Epithelial cell of esophagus (primary cell): ENCODE measurements around the gene ZNF462.

Experiments
- DNase-seq: peaks from one replicate; pipeline ENCODE4 v3.0.0; 2010; ENCODE audit warnings: low read depth
- H3K4me3 ChIP-seq: 2 replicates; pipeline ENCODE4 v1.5.1; 2011; ENCODE audit warnings: mild to moderate bottlenecking, low read length, control low read depth
- TF ChIP-seq, protein P1 (sequence below): IDR thresholded peaks from 2 replicates; pipeline ENCODE4 v1.5.1; 2011; ENCODE audit warnings: low read depth, mild to moderate bottlenecking, low read length, control low read depth, inconsistent platforms; ENCODE audit not compliant: insufficient read depth; ENCODE audit errors: missing control alignments

The ZNF462 gene

DNA sequence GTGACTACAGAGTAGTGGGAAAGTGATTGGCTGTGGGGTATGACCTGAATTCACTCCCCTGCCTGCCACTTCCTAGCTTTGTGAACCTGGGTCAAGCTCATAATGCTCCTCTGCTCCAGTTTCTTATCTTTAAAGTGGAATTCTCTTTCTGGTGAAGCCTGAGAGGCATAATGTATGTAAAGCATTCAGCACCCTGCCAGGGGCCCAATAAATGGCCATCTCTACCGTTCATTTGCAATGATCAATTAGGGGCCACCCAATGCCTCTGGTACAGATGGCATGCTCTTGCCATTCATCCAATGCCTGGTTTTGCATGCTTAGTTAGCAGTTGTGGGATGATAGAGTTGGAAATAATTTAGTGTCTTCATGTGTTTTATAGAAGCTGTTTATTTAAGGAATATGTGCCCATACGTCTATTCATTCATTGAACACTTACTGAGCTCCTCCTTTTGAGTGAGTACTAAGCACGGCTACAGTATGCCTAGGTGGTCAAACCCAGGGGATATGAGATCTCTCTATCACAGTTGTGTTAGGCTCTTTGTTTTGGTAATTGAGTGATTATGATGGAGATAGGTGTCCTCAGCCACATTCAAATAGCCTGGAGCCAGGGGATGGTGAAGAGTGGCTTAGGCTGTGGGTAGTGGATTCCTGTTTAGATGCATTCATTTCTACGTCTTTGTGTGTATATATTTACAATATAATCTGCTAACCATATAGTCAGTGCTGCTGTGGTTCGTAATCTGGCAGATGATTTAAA, 15.3 kb downstream of the ZNF462 start:
- no peak overlapping the region for H3K4me3 ChIP-seq
- TF ChIP-seq, protein P1, sequence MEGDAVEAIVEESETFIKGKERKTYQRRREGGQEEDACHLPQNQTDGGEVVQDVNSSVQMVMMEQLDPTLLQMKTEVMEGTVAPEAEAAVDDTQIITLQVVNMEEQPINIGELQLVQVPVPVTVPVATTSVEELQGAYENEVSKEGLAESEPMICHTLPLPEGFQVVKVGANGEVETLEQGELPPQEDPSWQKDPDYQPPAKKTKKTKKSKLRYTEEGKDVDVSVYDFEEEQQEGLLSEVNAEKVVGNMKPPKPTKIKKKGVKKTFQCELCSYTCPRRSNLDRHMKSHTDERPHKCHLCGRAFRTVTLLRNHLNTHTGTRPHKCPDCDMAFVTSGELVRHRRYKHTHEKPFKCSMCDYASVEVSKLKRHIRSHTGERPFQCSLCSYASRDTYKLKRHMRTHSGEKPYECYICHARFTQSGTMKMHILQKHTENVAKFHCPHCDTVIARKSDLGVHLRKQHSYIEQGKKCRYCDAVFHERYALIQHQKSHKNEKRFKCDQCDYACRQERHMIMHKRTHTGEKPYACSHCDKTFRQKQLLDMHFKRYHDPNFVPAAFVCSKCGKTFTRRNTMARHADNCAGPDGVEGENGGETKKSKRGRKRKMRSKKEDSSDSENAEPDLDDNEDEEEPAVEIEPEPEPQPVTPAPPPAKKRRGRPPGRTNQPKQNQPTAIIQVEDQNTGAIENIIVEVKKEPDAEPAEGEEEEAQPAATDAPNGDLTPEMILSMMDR, result no peak
- DNase-seq, result no peak

DNA sequence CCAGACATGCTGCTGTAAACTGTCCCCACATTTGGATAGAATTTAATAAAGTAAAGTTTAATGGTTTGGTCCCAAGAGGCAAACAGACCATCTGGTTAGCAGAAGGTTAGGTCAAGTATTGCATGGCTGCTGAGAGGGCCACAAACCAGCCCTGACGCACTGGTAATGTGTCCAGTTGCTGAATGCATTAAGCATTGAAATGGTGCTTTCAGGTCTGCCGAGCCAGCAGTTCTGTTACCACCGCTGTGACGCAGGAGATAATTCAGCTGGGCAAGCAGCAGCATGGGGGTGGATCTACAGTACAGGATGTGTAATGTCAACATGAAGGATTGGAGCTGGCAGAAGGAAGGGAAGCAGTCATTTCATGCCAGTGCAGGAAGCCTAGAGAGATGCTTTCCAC, 16.0 kb downstream of the ZNF462 start:
- H3K4me3 ChIP-seq, result no peak overlapping the region
- TF ChIP-seq, protein P1, result no peak
- peak; percentile 93 for DNase-seq

DNA sequence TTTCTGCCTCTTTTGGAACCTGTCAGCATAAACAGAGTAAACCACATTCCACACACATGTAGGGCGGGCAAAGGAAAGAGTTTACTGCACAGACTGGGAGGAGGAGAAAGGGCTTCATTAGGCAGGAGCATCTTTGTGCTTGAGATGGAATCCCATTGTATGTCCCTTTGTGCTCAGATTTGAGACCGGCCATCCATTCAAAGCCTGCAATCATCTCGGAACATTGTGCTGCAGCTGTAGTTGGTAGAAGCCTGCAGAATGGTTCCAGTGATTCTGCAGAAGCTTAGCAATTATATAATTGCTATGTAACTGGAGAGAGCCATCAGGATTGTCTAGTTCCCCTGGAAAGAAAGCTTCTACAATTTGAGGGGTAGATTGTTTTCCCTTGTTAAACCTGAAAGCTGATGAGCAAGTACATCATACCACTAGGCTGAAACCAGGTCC, 16.5 kb downstream of the ZNF462 start:
- DNase-seq, result no peak
- TF ChIP-seq, protein P1, result no peak
- no peak overlapping the region for H3K4me3 ChIP-seq

DNA sequence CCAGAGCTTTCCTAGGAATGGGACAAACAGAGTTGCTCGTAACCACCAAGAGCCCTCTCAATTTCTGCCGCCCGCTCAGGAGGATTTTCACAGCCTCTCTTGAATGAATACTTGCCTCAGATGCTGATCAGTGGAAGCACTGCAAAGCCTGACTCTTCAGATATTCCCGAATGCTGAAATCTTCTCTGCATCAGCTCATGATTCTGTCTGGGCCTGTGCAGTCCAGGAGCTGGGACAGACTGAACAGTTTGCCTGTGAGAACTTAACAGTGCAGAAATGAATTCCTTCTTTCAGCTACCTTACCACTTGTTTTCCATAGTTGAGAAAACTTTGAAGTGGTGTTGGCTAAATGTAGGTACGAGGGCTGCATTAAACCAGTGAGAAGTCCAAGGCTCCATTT, 17.1 kb downstream of the ZNF462 start:
- DNase-seq, result peak; percentile 14
- TF ChIP-seq, protein P1, result no peak
- no peak overlapping the region for H3K4me3 ChIP-seq

DNA sequence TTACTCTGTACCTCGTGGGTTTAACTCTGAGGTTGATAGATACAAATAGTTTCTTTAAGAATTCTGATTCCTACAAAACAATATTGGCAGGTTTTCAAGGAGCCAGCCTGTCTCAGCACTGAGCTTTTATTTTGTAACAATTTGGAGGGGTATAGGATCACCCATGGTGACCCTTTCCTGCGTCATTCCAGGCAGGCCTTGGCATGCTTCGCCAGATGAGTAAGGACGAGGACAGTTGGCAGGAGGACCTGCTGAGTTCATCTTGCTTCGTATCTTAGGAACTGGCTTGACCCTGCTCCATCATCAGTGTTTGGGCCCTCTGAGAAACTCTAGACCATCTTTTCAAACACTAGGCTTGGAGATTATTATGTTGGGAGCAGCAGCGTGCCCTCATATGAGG, 17.9 kb downstream of the ZNF462 start:
- no peak overlapping the region for H3K4me3 ChIP-seq
- DNase-seq, result peak; percentile 92
- TF ChIP-seq, protein P1, result no peak

DNA sequence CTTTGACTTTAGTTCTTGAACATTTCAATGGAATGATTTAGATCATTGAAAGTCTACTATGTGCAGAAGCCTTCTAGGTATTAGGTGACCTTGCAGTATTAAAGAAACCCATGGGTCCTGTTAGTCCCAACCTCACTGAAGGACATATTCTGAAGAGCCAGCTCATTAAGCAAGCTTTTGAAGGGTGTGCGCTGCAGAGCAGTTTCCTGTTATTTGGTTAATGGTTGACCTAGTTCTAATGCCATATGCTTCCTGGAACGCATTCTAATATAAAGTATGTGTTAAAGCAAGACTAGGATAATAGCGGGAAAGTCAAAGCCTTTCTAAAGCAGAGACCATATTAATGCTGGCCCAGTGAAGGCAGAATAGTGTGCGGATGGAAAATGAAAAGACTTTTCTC, 20.1 kb downstream of the ZNF462 start:
- TF ChIP-seq, protein P1, result no peak
- H3K4me3 ChIP-seq, result no peak overlapping the region
- no peak for DNase-seq
